ENCODE measurements around the gene SPATA2. TPM values are rescaled to one million over a fixed set of nuclear protein-coding genes. Genes with fewer than 3 reads are reported as not detected.

The SPATA2 gene
- total RNA-seq, 1 donor from 2014 or later, result 10.3 TPM

DNA sequence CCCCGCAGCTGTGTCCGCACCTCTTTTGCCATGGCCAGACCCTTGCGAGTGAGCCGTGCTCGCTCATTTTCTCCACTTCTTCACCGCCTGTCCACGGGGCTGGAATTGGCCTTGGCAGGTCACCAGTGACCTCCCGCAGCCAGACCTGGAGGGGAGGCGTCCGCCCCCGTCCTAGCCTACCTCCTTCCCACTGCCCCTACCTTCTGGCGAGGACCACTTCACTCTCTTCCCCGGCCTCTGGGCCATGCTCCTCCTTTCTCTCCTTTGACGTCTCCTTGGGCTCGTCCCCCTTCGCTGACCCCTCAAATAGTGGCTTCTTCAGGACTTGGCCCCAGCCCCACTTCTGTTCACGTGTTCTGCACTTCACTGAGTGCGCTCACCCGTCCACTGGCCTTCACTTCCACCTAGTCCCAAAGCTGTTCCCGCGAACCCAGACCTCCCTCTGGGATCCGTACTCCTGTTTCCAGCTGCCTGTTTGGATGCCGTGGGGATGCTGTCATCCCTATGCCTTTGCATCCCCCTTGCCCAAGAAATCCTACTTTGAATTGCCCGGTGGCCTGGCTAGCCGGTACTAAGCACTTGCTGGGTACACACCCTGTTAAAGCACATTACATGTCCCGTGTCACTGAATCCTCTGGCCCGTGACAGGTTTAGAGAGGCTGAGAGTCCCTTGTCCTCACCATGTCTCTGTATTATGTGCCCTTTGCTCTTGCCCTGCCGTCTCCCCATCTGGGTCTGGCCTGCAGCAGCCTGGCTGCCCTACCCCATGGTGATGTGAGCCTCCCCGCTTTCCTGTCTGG, 33.0 kb downstream of the SPATA2 start:
- no peak for DNase-seq (ENCODE audit: low read depth, low spot score)
- Mint-ChIP-seq H3K9me3 (no peaks in the 10 kb centered on the region), H3K4me3 (no peak overlapping the region), H3K4me1 (peaks cover 13% of the 10 kb centered on the region), H3K27ac (ENCODE audit: unreplicated experiment) (no peak overlapping the region), H3K36me3 (ENCODE audit: low read depth) (peaks cover 3% of the 10 kb centered on the region), H3K27me3 (ENCODE audit: low read depth) (no peaks in the 10 kb centered on the region)
- TF ChIP-seq, protein P1, sequence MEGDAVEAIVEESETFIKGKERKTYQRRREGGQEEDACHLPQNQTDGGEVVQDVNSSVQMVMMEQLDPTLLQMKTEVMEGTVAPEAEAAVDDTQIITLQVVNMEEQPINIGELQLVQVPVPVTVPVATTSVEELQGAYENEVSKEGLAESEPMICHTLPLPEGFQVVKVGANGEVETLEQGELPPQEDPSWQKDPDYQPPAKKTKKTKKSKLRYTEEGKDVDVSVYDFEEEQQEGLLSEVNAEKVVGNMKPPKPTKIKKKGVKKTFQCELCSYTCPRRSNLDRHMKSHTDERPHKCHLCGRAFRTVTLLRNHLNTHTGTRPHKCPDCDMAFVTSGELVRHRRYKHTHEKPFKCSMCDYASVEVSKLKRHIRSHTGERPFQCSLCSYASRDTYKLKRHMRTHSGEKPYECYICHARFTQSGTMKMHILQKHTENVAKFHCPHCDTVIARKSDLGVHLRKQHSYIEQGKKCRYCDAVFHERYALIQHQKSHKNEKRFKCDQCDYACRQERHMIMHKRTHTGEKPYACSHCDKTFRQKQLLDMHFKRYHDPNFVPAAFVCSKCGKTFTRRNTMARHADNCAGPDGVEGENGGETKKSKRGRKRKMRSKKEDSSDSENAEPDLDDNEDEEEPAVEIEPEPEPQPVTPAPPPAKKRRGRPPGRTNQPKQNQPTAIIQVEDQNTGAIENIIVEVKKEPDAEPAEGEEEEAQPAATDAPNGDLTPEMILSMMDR (conservative IDR thresholded peaks at IDR 0.05), result no peak

DNA sequence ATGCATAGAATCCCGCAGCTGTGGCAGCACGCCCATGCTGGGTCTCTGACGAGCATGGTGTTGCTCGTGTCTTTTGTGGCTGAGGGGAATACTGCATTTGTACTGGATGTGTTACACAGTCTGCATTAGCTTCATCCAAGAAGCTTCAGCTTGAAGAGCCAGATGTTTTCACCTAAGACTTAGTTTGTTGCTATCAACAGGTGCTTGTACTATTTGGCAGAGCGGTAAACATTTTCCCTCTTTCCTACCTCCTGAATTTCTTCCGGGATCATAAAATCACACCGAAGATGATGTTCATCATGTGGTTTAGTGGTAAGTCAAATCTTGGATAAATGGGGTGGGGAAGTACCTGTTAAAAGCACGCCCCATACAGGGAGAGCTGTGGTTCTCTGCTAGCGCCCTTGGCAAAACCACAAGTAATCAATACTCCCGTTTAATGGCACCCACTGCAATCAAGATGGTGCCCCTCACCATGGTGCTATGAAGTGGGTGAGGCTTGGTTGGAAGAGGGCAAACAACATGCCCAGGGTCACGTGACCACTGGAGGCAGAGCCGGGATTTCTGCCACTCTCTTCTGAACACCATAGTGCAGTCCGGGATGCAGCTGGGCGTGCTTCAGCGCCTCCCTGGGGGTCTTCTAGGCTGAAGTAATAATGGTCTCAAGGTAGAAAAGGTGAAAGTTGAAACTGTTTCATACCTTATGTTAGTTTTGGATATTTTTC, 34.4 kb downstream of the SPATA2 start:
- Mint-ChIP-seq H3K4me3 (no peak overlapping the region), H3K27me3 (ENCODE audit: low read depth) (no peaks in the 10 kb centered on the region), H3K27ac (ENCODE audit: unreplicated experiment) (no peak overlapping the region), H3K9me3 (no peaks in the 10 kb centered on the region), H3K4me1 (no peaks in the 10 kb centered on the region), H3K36me3 (ENCODE audit: low read depth) (no peaks in the 10 kb centered on the region)
- TF ChIP-seq, protein P1 (conservative IDR thresholded peaks at IDR 0.05), result no peak
- no peak for DNase-seq (ENCODE audit: low read depth, low spot score)

DNA sequence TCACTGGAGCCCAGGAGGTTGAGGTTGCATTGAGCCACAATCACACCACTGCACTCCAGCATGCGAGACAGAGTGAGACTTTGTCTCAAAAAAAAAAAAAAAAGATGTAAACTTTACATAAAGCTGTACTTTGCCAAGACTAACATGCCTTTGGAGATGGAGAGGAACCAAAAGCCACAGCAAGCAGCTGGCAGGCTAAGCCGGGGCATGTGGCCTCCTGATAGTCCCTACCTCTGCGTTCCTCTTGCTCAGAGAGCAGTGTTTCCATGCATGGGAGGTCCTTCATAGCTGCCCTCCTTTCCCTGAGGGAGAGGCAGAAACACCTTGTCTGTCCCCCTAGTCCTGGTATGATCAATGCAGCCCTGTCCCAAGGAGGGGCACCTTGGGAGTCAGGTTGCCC, 35.2 kb downstream of the SPATA2 start:
- no peaks in the 10 kb centered on the region for H3K4me1 Mint-ChIP-seq
- DNase-seq (ENCODE audit: low read depth, low spot score), result no peak
- H3K36me3 Mint-ChIP-seq (ENCODE audit: low read depth), result no peaks in the 10 kb centered on the region
- H3K27ac Mint-ChIP-seq (ENCODE audit: unreplicated experiment), result no peak overlapping the region
- no peak overlapping the region for H3K4me3 Mint-ChIP-seq
- TF ChIP-seq, protein P1 (conservative IDR thresholded peaks at IDR 0.05), result no peak
- no peaks in the 10 kb centered on the region for H3K27me3 Mint-ChIP-seq (ENCODE audit: low read depth)
- H3K9me3 Mint-ChIP-seq, result no peaks in the 10 kb centered on the region

DNA sequence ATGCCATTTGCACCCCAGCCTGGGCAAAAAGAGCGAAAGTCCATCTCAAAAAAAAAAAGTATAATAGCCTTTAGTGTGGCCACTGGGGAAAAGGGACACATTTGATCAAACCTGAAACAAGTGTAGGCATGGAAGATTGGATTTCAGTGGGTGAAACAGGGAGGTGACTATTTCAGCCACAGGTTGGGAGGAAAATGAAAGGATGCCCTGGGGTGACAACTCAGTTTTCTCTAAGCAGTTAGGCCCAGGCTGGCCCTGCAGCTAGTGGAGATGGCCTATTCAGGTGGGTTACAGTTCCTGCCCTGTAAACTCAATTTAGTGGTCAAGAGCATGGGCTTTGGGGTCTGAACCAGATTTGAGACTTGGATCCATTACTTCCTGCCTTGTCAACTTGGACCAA, 36.4 kb downstream of the SPATA2 start:
- TF ChIP-seq, protein P1 (conservative IDR thresholded peaks at IDR 0.05), result no peak
- Mint-ChIP-seq H3K9me3 (no peaks in the 10 kb centered on the region), H3K36me3 (ENCODE audit: low read depth) (peaks cover 3% of the 10 kb centered on the region), H3K27me3 (ENCODE audit: low read depth) (no peaks in the 10 kb centered on the region), H3K4me1 (no peaks in the 10 kb centered on the region), H3K27ac (ENCODE audit: unreplicated experiment) (no peak overlapping the region), H3K4me3 (no peak overlapping the region)
- no peak for DNase-seq (ENCODE audit: low read depth, low spot score)

DNA sequence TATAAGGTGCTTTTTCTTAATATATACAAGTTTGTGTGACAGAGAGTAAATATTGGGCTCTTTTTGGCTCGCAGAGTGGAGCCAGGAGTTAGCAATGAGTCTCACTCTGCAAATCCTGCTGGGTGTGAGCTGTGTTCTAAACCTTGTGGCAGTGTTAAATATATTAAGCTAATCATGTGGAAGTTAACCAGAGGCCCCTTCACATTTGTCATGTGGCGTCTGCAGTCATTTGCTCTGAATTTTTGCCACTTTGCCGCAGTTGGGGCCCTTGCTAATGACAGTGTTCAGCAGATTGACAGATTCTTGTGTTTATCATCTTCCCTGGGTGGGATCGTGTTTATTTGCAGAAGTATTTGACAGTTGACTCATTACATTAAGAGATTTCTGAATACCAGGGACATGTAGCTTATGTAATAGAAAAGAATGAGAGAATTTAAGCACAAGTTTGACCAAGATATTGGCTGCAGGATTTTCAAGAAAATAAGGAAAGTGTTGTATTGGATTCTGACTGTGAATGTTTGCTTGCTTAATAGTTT, 37.9 kb downstream of the SPATA2 start:
- Mint-ChIP-seq H3K36me3 (ENCODE audit: low read depth) (peaks cover 3% of the 10 kb centered on the region), H3K4me3 (no peak overlapping the region), H3K4me1 (no peaks in the 10 kb centered on the region), H3K27me3 (ENCODE audit: low read depth) (no peaks in the 10 kb centered on the region), H3K27ac (ENCODE audit: unreplicated experiment) (no peak overlapping the region), H3K9me3 (no peaks in the 10 kb centered on the region)
- TF ChIP-seq, protein P1 (conservative IDR thresholded peaks at IDR 0.05), result no peak
- no peak for DNase-seq (ENCODE audit: low read depth, low spot score)
